Measurements from ENCODE around the gene RXRG.

Gene RXRG

DNA sequence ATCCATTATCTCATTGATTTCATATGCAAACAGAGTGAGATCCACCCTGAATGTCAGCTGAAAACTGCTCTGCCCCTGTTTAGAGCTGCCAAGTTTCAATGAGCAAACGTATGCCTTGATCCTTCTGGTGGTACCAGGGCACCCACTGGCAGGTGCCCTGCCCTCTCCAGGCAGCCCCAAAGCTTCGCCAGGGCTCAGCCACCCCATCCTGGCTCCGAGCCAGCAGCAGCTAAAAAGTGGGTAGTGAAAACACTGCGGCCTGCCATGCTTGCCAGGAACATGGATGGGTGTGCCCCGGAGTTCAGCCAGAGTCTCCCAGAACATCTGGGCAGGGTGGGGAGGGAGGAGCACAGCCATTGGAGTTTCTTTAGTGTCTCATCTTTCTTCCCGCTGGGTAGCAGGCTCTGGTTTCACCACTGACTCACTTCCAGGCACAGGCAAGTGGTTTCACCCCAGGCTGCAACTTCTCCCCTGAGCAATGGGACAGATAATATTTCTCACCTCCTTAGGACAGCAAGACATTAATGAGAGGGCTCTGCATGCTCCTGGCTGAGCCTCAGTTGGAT lies 80.3 kb downstream of the RXRG start:
- peak; percentile 81 for DNase-seq

DNA sequence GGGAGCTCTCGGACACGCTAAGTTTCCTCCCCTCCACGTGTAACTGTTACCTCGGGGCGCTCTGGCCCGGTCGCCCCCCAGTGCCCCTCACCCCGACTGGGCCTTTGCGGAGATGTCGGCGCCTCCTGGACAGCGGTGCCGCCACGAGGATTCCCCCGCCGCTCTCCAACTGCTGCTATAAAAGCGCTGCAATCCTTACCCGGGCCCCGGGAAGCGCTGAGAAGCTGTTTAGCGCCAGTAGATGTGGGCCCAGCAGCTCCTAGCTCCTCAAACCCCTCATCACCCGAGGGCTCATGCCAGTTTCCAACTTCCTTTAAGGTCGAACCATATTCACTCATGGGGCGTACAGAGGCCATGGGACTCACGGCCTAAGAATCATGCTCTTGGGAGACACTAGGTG lies 88.0 kb downstream of the RXRG start:
- DNase-seq, result no peak

GRCh38 chr1:165355977-165356811 lies 88.7 kb downstream of the RXRG start, which contains the start of gene LMX1A:
LMX1A (minus strand) TSS chr1:165356715; CDS start chr1:165355559, 1,156 bp downstream.
- DNase-seq, result no peak

GRCh38 chr1:165355139-165355976 lies 89.6 kb downstream of the RXRG start:
- DNase-seq, result no peak

DNA sequence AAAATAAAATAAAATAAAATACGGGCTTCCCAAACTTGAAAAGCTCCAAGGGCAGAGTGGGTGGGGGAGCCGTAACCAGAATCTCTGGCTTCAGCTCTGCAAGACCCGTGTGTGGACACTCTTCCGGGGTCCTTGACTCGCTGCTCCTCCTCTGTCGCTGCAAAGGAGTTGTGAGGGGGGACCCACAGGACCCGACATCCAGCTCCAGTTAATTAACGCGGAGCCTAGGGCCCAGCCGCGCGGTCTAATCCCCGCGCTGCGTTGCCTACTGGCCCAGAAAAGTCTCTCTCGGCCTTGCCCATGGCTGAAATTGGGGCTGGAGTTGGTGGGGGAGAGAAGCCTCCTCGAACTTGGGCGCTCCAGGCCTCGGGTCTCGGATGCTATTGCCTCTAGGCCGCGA lies 90.2 kb downstream of the RXRG start:
- no peak for DNase-seq

GRCh38 chr1:165353731-165354671 lies 90.9 kb downstream of the RXRG start:
- no peak for DNase-seq

GRCh38 chr1:165352442-165353293 lies 92.3 kb downstream of the RXRG start:
- no peak for DNase-seq

GRCh38 chr1:165351863-165352441 lies 93.0 kb downstream of the RXRG start:
- DNase-seq, result no peak
